ENCODE data around the gene REV3L.

DNA sequence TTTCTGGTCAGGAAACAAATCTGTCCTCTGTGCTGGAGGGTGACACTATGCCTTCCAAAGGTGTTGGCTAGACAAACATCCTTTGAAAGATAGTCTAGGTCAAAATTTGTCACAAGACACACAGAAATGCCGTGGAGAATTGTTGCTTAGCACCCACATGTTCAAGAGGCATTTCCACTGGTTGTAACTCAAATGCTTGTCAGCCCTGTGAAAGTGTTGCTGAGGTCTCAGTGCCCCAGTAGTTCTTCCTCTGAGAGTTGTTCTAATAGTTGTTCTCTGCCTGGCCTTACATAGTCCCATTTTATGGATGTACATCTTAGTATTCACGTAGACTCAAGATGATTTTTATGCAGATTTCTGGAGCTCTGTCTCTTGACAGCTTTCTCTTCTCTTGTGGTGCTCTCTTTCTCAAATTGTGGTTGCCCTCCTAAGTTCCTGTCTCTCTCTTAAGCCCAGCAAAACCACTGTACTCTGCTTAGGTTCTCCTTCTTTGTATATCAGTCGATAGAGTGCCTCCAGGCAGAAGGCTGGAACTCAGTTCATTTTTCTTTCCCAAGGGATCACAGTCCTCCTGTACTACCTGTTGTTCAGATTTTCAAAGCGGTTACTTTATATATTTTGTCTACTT, 39.5 kb upstream of the REV3L start:
- TF ChIP-seq POLR2AphosphoS5 (IDR thresholded peaks at IDR 0.05; ENCODE audit: low read depth, low read length) (no peak), POLR2A (IDR thresholded peaks at IDR 0.05; ENCODE audit: low read depth, low read length) (no peak)
